ENCODE results near the gene PM20D2.

Gene PM20D2

DNA sequence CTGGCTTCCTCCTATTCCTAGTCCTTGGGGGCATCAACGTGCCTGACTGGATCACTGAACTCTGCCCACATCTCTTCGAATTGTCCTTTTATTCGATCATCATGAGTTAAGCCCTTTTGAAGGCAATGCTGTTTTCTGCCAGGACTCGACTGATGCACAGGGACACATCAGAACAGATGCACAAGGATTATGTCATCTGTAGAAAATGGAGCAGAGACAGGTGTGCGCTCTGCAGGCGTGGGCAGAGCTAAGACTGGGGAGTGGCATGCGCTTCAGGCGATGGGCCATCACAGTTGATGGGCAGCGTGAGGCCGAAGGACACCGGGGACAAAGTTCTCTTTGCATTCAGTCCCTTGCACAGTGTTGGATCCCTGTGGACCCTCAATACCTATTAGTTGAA lies 58.2 kb downstream of the PM20D2 start:
- DNase-seq: no peak

DNA sequence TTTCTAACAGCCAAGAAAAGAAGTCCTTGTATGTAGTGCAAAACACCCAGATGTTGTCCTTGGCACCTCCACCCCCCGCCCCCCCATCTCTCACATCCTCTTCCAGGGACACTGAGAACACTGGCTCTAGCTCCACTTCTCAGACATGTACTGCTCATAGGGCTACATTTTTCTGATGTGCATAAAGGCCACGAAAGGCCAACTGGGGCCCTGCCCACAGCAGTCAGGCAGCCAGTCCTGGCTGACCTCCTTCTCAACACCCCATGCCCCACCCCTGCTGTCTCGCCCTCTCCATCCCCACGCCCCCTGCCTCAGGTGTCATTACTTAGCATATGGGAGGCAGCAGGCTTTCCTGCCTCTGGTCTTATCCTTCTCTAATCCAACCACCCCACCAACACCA lies 60.0 kb downstream of the PM20D2 start:
- DNase-seq: no peak

DNA sequence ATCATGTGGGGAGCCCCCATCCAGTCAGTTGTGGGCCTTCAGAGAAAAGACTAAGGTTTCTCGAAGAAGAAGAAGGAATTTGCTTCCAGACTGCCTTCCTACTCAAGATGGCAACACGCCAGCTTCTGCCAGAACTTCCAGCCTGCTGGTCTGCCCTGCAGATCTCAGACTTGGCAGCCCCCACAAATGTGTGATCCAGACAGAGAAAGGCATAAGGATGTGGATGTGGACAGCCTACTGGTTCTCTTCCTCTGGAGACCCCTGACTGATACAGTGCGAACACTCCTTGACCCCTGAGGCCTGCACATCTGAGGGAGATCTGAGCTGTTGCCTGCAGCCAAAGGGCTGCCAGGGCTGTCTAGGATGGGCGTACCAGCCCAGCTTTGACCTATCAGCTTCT lies 62.7 kb downstream of the PM20D2 start:
- DNase-seq: no peak

- no peak for DNase-seq
These were observed 63.6 kb downstream of the PM20D2 start for GRCh38 chr6:89209457-89209856.

- DNase-seq: no peak
These were observed 66.6 kb downstream of the PM20D2 start for GRCh38 chr6:89212472-89212871.

GRCh38 chr6:89214197-89214596 lies 68.3 kb downstream of the PM20D2 start:
- DNase-seq: no peak
